Caco-2 (cell line): ENCODE data around the gene CCDC81. TPM values are rescaled to one million over a fixed set of nuclear protein-coding genes. Genes with fewer than 3 reads are reported as not detected.
A peak's percentile ranks its signal among the peaks of the same experiment; 100 is the strongest.

Source experiments
- BruUV-seq: library from RNA; stranded (reverse); fragments of 400-500 nt; replicated peaks from 2 replicates; lab custom pipeline; 2021; lab: Mats Ljungman, UMichigan
- CTCF ChIA-PET: fragments of 300-600 bp; sonication (Branson Sonifier 250); formaldehyde crosslinking; loops from one replicate; lab custom pipeline; 2022; ENCODE audit warnings: antibody characterized with exemption; lab: Charles Lee
- POLR2A ChIA-PET: fragments of 300-600 bp; sonication (Branson Sonifier 250); formaldehyde crosslinking; loops from one replicate; lab custom pipeline; 2022; ENCODE audit warnings: antibody characterized with exemption; lab: Charles Lee
- DNase-seq, 2 experiments: peaks; one replicate each; pipeline versions ENCODE4 v3.0.0 to v3.0.0-alpha.2; 2020 to 2022
- H3K27me3 ChIP-seq: replicated peaks from 2 replicates; pipeline ENCODE4 v1.6.0; 2011; ENCODE audit warnings: low read length; ENCODE audit not compliant: control insufficient read depth, insufficient read depth
- H3K36me3 ChIP-seq: 2 replicates; pipeline ENCODE4 v1.5.1; 2011; ENCODE audit warnings: low read length; ENCODE audit not compliant: control insufficient read depth, insufficient read depth
- H3K4me1 ChIP-seq: fragments of 250-450 bp; sonication (Bioruptor Pico); 2 replicates; pipeline ENCODE4 v1.5.1; 2020; ENCODE audit warnings: mild to moderate bottlenecking
- H3K4me3 ChIP-seq: 2 replicates; pipeline ENCODE4 v1.5.1; 2011; ENCODE audit warnings: low read depth, mild to moderate bottlenecking, control low read depth, low read length
- H3K9me3 ChIP-seq: fragments of 250-450 bp; sonication (Bioruptor Pico); 2 replicates; pipeline ENCODE4 v1.5.1; 2020; ENCODE audit warnings: mild to moderate bottlenecking, moderate library complexity
- H3K27ac Mint-ChIP-seq: one replicate; pipeline ENCODE4 v1.8.0; 2022; ENCODE audit warnings: mixed read lengths; ENCODE audit not compliant: unreplicated experiment
- H3K27me3 Mint-ChIP-seq: one replicate; pipeline ENCODE4 v1.8.0; 2022; ENCODE audit warnings: mixed read lengths; ENCODE audit not compliant: insufficient read depth, unreplicated experiment
- H3K36me3 Mint-ChIP-seq: one replicate; pipeline ENCODE4 v1.8.0; 2022; ENCODE audit warnings: mild to moderate bottlenecking, mixed read lengths; ENCODE audit not compliant: insufficient read depth, unreplicated experiment
- H3K4me1 Mint-ChIP-seq: one replicate; pipeline ENCODE4 v1.8.0; 2022; ENCODE audit warnings: low read depth, mixed read lengths; ENCODE audit not compliant: unreplicated experiment
- H3K4me3 Mint-ChIP-seq: one replicate; pipeline ENCODE4 v1.8.0; 2022; ENCODE audit warnings: mild to moderate bottlenecking, moderate library complexity, mixed read lengths; ENCODE audit not compliant: unreplicated experiment
- H3K9me3 Mint-ChIP-seq: one replicate; pipeline ENCODE4 v1.8.0; 2022; ENCODE audit warnings: mixed read lengths; ENCODE audit not compliant: unreplicated experiment
- intact Hi-C: fragments of 100-400 bp; cut with micrococcal nuclease; formaldehyde crosslinking; loops from one replicate; pipeline ENCODE4 v1.10.0; 2022; ENCODE audit not compliant: unreplicated experiment
- total RNA-seq: library from RNA; stranded (reverse); gene quantifications from 2 replicates; pipeline ENCODE4 v1.2.3, GENCODE V29; 2022
- TF ChIP-seq, protein P1 (sequence below), 2 experiments: fragments of 200-600 bp in 1 of 2; IDR thresholded peaks; 1 replicate in 1 of 2; 2 replicates in 1 of 2; pipeline versions ENCODE4 v1.5.1 to v1.8.0; 2011 to 2022; ENCODE audit warnings: antibody characterized with exemption in 1 of 2, control low read depth in 1 of 2, inconsistent platforms in 1 of 2, low read depth in 1 of 2, low read length in 1 of 2, mild to moderate bottlenecking in 1 of 2, moderate library complexity in 1 of 2; ENCODE audit not compliant: insufficient read depth in 1 of 2, severe bottlenecking in 1 of 2, unreplicated experiment in 1 of 2

Gene CCDC81
- total RNA-seq, 1 experiment from 2014 or later, result 1.3 TPM

- no peak overlapping the region for H3K4me3 ChIP-seq
- CTCF ChIA-PET, result no interaction called here
- no peaks in the 10 kb centered on the region for H3K27me3 Mint-ChIP-seq
- no peaks in the 10 kb centered on the region for H3K27me3 ChIP-seq
- no peak overlapping the region for H3K4me3 Mint-ChIP-seq
- no peaks in the 10 kb centered on the region for H3K4me1 ChIP-seq
- TF ChIP-seq, protein P1, sequence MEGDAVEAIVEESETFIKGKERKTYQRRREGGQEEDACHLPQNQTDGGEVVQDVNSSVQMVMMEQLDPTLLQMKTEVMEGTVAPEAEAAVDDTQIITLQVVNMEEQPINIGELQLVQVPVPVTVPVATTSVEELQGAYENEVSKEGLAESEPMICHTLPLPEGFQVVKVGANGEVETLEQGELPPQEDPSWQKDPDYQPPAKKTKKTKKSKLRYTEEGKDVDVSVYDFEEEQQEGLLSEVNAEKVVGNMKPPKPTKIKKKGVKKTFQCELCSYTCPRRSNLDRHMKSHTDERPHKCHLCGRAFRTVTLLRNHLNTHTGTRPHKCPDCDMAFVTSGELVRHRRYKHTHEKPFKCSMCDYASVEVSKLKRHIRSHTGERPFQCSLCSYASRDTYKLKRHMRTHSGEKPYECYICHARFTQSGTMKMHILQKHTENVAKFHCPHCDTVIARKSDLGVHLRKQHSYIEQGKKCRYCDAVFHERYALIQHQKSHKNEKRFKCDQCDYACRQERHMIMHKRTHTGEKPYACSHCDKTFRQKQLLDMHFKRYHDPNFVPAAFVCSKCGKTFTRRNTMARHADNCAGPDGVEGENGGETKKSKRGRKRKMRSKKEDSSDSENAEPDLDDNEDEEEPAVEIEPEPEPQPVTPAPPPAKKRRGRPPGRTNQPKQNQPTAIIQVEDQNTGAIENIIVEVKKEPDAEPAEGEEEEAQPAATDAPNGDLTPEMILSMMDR (IDR thresholded peaks at IDR 0.05; ENCODE audit: insufficient read depth in 1 of 2, low read depth in 1 of 2, low read length in 1 of 2, severe bottlenecking in 1 of 2, unreplicated experiment in 1 of 2), result no peak
- intact Hi-C loops, result no loop called here
- H3K36me3 ChIP-seq, result no peaks in the 10 kb centered on the region
- no peaks in the 10 kb centered on the region for H3K36me3 Mint-ChIP-seq
- H3K9me3 Mint-ChIP-seq, result peaks cover 10% of the 10 kb centered on the region
- DNase-seq, result no peak
- no peak overlapping the region for H3K27ac Mint-ChIP-seq
- POLR2A ChIA-PET, result no interaction called here
- no peaks in the 10 kb centered on the region for H3K4me1 Mint-ChIP-seq
- BruUV-seq, result no TSS peak
- H3K9me3 ChIP-seq, result no peaks in the 10 kb centered on the region
These were observed 28.8 kb downstream of the CCDC81 start for GRCh38 chr11:86403458-86403857.

DNA sequence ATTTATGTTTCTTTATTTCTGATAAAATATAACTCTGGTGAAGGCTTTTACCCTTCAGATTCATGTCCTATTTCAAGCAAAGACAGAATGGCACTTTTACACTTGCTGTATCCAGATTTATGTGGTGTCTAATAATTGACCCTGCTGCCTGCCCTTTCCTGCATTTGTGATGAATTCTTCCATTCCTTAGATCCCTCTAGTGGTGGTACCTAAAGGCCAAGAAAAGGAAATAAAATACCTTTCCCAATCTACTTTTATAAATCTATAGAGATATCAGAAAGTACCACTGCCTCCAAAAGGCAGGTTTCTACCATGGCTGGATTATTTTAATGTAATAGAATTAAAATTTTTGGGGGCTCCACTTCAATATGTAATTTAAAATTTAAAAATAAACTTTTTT, 34.2 kb downstream of the CCDC81 start:
- ChIA-PET POLR2A (interaction anchor here (0.6 kb wide), 1 partner anchor 629 kb away, joined by 4 read pairs; the partner anchor contains the start of gene TMEM135), CTCF (interaction anchor here (1.5 kb wide), 1 partner anchor 48 kb away, joined by 4 read pairs; no protein-coding TSS in a partner anchor)
- intact Hi-C loops, result loop anchor here (2.0 kb wide), 1 partner anchor 48 kb away; no protein-coding TSS in a partner anchor
- BruUV-seq, result no TSS peak
- Mint-ChIP-seq H3K27me3 (no peaks in the 10 kb centered on the region), H3K36me3 (no peaks in the 10 kb centered on the region), H3K4me1 (no peaks in the 10 kb centered on the region), H3K9me3 (no peaks in the 10 kb centered on the region), H3K27ac (no peak overlapping the region), H3K4me3 (no peak overlapping the region)
- Histone ChIP-seq H3K4me3 (no peak overlapping the region), H3K27me3 (no peaks in the 10 kb centered on the region), H3K36me3 (no peaks in the 10 kb centered on the region), H3K9me3 (no peaks in the 10 kb centered on the region), H3K4me1 (no peaks in the 10 kb centered on the region)
- TF ChIP-seq, protein P1 (IDR thresholded peaks at IDR 0.05; ENCODE audit: insufficient read depth in 1 of 2, low read depth in 1 of 2, low read length in 1 of 2, severe bottlenecking in 1 of 2, unreplicated experiment in 1 of 2), result peak; percentile 45 to 71
- no peak for DNase-seq

DNA sequence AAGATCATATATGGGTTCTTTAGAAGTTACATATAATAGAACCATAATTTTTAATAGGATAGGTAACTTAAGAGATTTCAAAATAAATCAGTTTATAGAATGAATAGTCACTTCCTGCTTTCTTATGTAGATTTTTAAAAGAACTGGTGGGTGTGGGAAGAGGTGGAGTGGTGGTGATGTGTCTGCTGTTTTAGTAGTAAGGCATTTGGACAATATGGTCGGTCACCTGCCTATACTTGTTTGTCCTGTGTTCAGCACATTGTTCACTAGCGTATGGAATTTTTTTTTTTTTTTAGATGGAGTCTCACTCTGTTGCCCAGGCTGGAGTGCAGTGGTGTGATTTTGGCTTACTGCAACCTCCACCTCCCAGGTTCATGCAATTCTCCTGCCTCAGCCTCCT, 39.3 kb downstream of the CCDC81 start:
- intact Hi-C loops, result loop anchor here (2.0 kb wide), 1 partner anchor 559 kb away; the partner anchor contains the start of gene CCDC83
- DNase-seq, result no peak
- Histone ChIP-seq H3K9me3 (no peaks in the 10 kb centered on the region), H3K4me3 (no peak overlapping the region), H3K4me1 (no peaks in the 10 kb centered on the region), H3K27me3 (no peaks in the 10 kb centered on the region), H3K36me3 (no peaks in the 10 kb centered on the region)
- Mint-ChIP-seq H3K27me3 (no peaks in the 10 kb centered on the region), H3K4me1 (peaks cover 7% of the 10 kb centered on the region), H3K9me3 (no peaks in the 10 kb centered on the region), H3K4me3 (no peak overlapping the region), H3K27ac (no peak overlapping the region), H3K36me3 (no peaks in the 10 kb centered on the region)
- POLR2A ChIA-PET, result no interaction called here
- TF ChIP-seq, protein P1 (IDR thresholded peaks at IDR 0.05; ENCODE audit: insufficient read depth in 1 of 2, low read depth in 1 of 2, low read length in 1 of 2, severe bottlenecking in 1 of 2, unreplicated experiment in 1 of 2), result no peak
- CTCF ChIA-PET, result interaction anchor here (0.5 to 0.9 kb wide), 2 partner anchors 53 to 552 kb away, joined by 3 to 5 read pairs; no protein-coding TSS in a partner anchor
- BruUV-seq, result no TSS peak
